ENCODE results near the gene P2RX2. TPM values are rescaled to one million over a fixed set of nuclear protein-coding genes. Genes with fewer than 3 reads are reported as not detected.

P2RX2 gene
- total RNA-seq, 1 donor from 2014 or later: not detected

DNA sequence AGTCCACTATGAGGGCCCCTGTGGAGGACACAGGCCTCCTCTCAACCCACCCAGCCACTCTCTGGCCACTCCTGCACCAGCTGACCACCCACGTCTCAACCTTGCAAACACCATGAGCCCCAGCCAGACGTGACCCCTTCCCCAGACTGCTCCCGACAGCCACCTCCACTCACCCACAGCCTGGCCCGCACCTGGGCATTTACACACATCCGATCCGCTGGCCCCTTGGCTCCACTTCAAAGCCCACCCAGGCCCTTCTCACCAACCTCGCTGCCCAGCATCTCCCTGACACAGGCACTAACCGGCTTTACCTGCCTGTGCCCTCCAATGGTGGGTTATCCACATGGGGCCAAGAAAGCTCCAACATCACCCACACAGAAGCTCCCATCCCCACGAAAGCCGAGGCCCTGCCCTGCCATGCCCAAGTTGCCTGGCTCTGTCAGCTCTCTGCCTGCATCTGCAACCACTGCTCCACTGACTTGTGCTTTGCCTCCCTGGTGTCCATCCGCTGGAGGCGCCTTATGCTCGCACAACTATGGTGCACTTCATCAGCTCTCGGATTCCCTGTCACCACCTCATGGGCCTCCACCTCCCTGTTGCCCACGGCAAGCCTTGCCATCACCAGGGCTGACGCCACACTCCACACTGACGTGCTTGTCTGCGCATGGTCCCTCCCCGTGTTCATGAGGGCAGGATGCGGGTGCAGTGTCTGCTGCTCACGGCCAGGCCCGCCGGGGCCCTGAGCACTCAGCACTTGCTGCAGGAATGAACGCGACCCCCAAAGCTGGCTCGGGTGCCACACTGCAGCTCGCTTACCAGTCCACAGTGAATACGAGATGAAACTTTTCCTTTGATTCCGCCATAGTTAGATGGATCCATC lies 16.7 kb downstream of the P2RX2 start:
- intact Hi-C loops (cut with micrococcal nuclease): no loop called here

GRCh38 chr12:132637811-132638210 lies 19.2 kb downstream of the P2RX2 start:
- intact Hi-C loops (cut with micrococcal nuclease): loop anchor here (1.0 kb wide), 1 partner anchor 223 kb away; no protein-coding TSS in a partner anchor

DNA sequence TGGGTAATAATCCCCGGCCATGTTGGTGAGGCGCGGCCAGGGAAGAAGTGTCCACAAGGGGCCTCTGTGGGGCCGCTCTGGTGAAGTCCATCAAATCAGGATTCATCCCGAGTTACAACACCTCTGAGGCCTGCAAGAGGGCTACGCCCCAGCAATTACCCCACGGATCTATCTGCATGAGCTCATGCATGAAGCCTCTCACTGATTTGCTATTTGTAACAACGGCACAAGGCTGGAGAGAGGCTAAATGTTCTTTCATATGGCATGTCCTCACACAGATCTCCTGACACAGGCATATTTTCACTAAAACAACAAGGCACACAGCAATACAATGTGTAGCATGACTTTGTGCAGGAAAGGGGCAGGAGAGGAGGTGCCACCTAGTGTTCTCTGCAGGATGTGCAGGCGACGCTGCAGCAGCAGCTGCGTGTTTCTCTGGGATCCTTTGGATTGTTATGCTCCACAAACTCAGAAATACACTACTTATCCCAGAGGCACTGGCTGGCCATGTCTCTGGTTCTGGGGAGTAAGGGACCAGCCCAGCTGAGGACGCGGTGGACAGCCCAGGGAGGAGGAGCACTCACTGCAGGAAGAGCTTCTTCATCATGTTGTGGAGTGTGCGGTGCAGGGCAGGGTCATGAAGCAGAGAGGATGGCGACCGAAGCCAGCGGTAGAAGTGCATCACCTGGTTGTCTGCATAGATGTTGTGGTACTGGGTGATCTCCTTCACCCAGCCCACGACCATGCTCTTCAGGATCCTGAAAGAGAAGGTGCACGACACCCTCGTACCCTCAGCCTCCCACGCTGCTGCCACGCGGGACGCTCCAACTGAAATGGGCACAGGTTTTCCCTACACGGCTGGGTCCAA lies 20.2 kb downstream of the P2RX2 start:
- intact Hi-C loops (cut with micrococcal nuclease): loop anchor here (1.0 kb wide), 1 partner anchor 223 kb away; no protein-coding TSS in a partner anchor

DNA sequence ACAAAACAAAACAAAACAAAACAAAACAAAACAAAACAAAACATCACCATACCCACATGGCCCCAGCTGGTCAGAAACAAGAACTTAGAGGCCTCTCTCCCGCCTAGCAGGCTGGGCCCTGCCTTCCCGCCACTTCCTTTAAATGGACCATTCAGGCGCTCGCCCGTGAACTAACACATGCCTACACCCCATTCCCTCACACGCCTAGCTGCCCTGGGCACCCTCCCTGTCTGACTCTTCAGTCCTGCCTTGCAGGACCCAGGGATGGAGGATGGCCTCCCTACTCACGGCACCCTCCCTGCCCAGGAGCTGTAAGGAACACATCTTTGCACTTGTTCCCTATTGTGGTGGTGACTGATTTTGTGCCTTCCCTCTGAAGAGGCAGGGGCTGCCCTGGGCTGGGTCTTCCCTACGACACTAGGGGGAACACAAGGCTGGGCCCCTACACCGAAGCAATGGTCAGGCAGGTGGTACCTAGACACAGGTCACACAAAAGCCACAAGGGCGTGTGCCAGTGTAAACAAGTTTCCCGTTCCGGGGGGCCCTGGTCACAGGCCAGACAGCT lies 21.5 kb downstream of the P2RX2 start:
- intact Hi-C loops (cut with micrococcal nuclease): no loop called here

DNA sequence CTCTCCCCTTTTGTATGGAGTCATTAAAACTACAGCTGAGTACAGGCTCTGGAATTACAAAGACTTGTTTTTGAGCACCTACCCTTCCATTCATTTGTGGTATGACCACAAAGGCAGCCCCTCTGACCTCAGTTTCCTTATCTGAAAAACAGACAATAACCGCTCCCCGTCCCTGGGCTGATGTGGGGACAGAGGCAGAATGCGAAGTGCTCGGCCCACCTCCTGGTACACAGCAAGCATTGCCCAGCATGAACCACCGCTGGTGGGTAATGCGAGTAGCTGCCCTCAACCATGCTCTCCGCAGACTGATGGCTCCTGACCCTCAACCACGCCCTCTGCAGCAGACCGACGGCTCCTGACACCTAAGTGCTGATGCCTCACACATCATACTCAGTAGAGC lies 22.4 kb downstream of the P2RX2 start:
- intact Hi-C loops (cut with micrococcal nuclease): no loop called here

GRCh38 chr12:132641811-132642650 lies 23.5 kb downstream of the P2RX2 start:
- intact Hi-C loops (cut with micrococcal nuclease): no loop called here

GRCh38 chr12:132642846-132643835 lies 24.6 kb downstream of the P2RX2 start:
- intact Hi-C loops (cut with micrococcal nuclease): no loop called here

DNA sequence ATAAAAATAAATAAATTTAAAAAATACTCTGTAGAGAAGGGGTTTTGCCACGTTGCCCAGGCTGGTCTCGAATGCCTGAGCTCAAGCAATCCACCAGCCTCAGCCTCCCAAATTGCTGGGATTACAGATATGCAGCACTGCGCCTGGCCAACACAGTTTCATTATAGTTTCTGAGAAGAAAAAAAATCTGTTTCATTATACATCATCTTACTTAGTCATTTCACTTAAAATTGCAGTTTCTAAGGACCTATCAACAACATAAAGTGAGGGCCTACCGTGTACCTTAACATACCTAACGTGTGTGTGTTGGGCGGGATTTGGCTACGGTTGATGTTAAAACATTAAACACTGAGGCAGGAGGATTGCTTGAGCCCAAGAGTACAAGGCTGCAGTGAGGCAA lies 28.3 kb downstream of the P2RX2 start:
- intact Hi-C loops (cut with micrococcal nuclease): no loop called here

DNA sequence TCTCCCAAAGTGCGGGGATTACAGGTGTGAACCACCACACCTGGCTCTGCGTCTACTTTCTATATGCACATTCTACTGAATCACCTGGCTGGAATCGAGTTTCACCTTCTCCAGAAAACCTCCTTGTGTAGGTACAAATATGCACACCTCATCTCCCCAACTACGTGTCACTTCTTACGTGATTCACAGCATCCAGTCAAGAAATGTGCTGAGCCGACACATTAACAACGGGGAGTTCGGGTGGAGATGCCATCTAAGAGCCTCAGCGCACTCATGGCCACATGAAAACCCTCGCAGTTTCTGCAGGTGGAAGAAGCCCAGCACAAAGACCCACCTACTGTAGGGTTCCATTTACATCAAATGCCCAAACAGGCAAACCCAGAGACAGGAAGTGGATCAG lies 29.3 kb downstream of the P2RX2 start:
- intact Hi-C loops (cut with micrococcal nuclease): no loop called here

GRCh38 chr12:132648616-132649225 lies 30.1 kb downstream of the P2RX2 start:
- intact Hi-C loops (cut with micrococcal nuclease): no loop called here

GRCh38 chr12:132649226-132649945 lies 30.8 kb downstream of the P2RX2 start:
- intact Hi-C loops (cut with micrococcal nuclease): no loop called here

- intact Hi-C loops (cut with micrococcal nuclease): no loop called here
Measured at GRCh38 chr12:132651444-132652100, 33.0 kb downstream of the P2RX2 start.

GRCh38 chr12:132653567-132654290 lies 35.2 kb downstream of the P2RX2 start:
- intact Hi-C loops (cut with micrococcal nuclease): no loop called here

- intact Hi-C loops (cut with micrococcal nuclease): no loop called here
Measured at GRCh38 chr12:132657004-132657727, 38.6 kb downstream of the P2RX2 start.

GRCh38 chr12:132658149-132658894 lies 39.7 kb downstream of the P2RX2 start:
- intact Hi-C loops (cut with micrococcal nuclease): no loop called here

- intact Hi-C loops (cut with micrococcal nuclease): no loop called here
Measured at GRCh38 chr12:132659146-132659545, 40.6 kb downstream of the P2RX2 start.
